Urinary bladder (tissue), 4 donors: Measurements from ENCODE around the gene FLNB. TPM values are rescaled to one million over a fixed set of nuclear protein-coding genes. Genes with fewer than 3 reads are reported as not detected.

Experiments
- DNase-seq: peaks from one replicate; pipeline ENCODE4 v3.0.0-alpha.2; 2015; ENCODE audit errors: extremely low spot score
- H3K27ac ChIP-seq: one replicate; pipeline ENCODE4 v1.5.1; 2013; ENCODE audit warnings: low read depth, mild to moderate bottlenecking, moderate library complexity
- H3K36me3 ChIP-seq: one replicate; pipeline ENCODE4 v1.6.1; 2013; ENCODE audit warnings: mild to moderate bottlenecking, moderate library complexity; ENCODE audit not compliant: insufficient read depth
- H3K4me1 ChIP-seq: one replicate; pipeline ENCODE4 v1.6.1; 2013; ENCODE audit warnings: mild to moderate bottlenecking, moderate library complexity; ENCODE audit not compliant: insufficient read depth
- H3K4me3 ChIP-seq: one replicate; pipeline ENCODE4 v1.5.1; 2013; ENCODE audit warnings: low read depth, low read length
- WGBS: extraction: QIAGEN DNeasy Blood & Tissue Kit; methylation state at CpG from one replicate; pipeline ENCODE4 v1.1.7; 2013; 5-methylcytosine and 5-hydroxymethylcytosine counted together
- polyA plus RNA-seq: library from polyadenylated mRNA; stranded (reverse); fragments of 200-250 nt; gene quantifications from one replicate; pipeline ENCODE4 v1.2.3, GENCODE V29; 2013
- total RNA-seq: library from RNA; depleted of rRNA; stranded (reverse); fragments of >200 nt; gene quantifications from one replicate; pipeline ENCODE4 v1.2.3, GENCODE V29; 2014
- donor health status: healthy with polysubstance abuse.
- donor health status: healthy.

The FLNB gene
- total and polyA plus RNA-seq, 2 donors, result 98.3 to 155 TPM

- H3K27ac ChIP-seq, result no peak overlapping the region
- WGBS, result 84% methylated on average over 1 of the region's 1 CpG
- H3K4me1 ChIP-seq, result no peaks in the 10 kb centered on the region
- H3K36me3 ChIP-seq, result no peaks in the 10 kb centered on the region
- no peak overlapping the region for H3K4me3 ChIP-seq
- no peak for DNase-seq
Observed at GRCh38 chr3:58218904-58219303, 210.7 kb downstream of the FLNB start.

Other genes with a start within 250 kb of the FLNB start
- 3.5 TPM for gene DNASE1L3, start 202.6 kb downstream of the FLNB start, total RNA-seq
- gene DNASE1L3, start 202.6 kb downstream of the FLNB start, polyA plus RNA-seq, result 5.4 TPM
- 7.2 TPM for gene ABHD6, start 229.4 kb downstream of the FLNB start, total RNA-seq
- 8.8 TPM for gene ABHD6, start 229.4 kb downstream of the FLNB start, polyA plus RNA-seq